Tibial nerve (tissue), 4 donors: ENCODE measurements around the gene CDH4.

ENCODE experiments used
- EP300 ChIP-seq, 2 donors: sonication (generic); formaldehyde crosslinking; IDR thresholded peaks; one replicate each; pipeline ENCODE4 v1.6.1; 2017; ENCODE audit warnings: antibody characterized with exemption in 2 of 2, mild to moderate bottlenecking in 1 of 2
- POLR2A ChIP-seq, 2 donors: fragments of 450-650 bp; IDR thresholded peaks; one replicate each; pipeline ENCODE4 v1.6.1; 2017; ENCODE audit warnings: antibody characterized with exemption in 2 of 2, mild to moderate bottlenecking in 2 of 2, moderate library complexity in 2 of 2
- TF ChIP-seq, protein P1 (sequence below), 5 experiments: fragments of 200-600 bp in 3 of 5; fragments of 450-650 bp in 2 of 5; sonication (generic) in 3 of 5; IDR thresholded peaks; one replicate each; pipeline ENCODE4 v1.5.1; 2016 to 2019; ENCODE audit warnings: antibody characterized with exemption in 5 of 5, mild to moderate bottlenecking in 3 of 5, moderate library complexity in 2 of 5

GRCh38 chr20:61677928-61678327, 425.9 kb downstream of the CDH4 start:
- TF ChIP-seq POLR2A (IDR thresholded peaks at IDR 0.05) (no peak), EP300 (IDR thresholded peaks at IDR 0.05) (no peak)
- TF ChIP-seq, protein P1, sequence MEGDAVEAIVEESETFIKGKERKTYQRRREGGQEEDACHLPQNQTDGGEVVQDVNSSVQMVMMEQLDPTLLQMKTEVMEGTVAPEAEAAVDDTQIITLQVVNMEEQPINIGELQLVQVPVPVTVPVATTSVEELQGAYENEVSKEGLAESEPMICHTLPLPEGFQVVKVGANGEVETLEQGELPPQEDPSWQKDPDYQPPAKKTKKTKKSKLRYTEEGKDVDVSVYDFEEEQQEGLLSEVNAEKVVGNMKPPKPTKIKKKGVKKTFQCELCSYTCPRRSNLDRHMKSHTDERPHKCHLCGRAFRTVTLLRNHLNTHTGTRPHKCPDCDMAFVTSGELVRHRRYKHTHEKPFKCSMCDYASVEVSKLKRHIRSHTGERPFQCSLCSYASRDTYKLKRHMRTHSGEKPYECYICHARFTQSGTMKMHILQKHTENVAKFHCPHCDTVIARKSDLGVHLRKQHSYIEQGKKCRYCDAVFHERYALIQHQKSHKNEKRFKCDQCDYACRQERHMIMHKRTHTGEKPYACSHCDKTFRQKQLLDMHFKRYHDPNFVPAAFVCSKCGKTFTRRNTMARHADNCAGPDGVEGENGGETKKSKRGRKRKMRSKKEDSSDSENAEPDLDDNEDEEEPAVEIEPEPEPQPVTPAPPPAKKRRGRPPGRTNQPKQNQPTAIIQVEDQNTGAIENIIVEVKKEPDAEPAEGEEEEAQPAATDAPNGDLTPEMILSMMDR (IDR thresholded peaks at IDR 0.05): no peak
